BLaER1 (cell line): ENCODE results near the gene CLASP1.

ENCODE experiments used
- H3K27ac ChIP-seq: shearing (Covaris generic); formaldehyde crosslinking; 2 replicates; pipeline ENCODE4 v1.8.1; 2022
- H3K27me3 ChIP-seq: shearing (Covaris generic); formaldehyde crosslinking; 2 replicates; pipeline ENCODE4 v1.8.1; 2022
- H3K36me3 ChIP-seq: shearing (Covaris generic); formaldehyde crosslinking; 2 replicates; pipeline ENCODE4 v1.8.1; 2022
- H3K4me1 ChIP-seq: shearing (Covaris generic); formaldehyde crosslinking; 2 replicates; pipeline ENCODE4 v1.8.1; 2022
- H3K4me2 ChIP-seq: shearing (Covaris generic); formaldehyde crosslinking; 2 replicates; pipeline ENCODE4 v1.8.1; 2022
- H3K4me3 ChIP-seq: shearing (Covaris generic); formaldehyde crosslinking; 2 replicates; pipeline ENCODE4 v1.8.1; 2022
- H3K9ac ChIP-seq: shearing (Covaris generic); formaldehyde crosslinking; 2 replicates; pipeline ENCODE4 v1.8.1; 2022
- H3K9me3 ChIP-seq: shearing (Covaris generic); formaldehyde crosslinking; 2 replicates; pipeline ENCODE4 v1.8.1; 2022
- H4K20me1 ChIP-seq: shearing (Covaris generic); formaldehyde crosslinking; 2 replicates; pipeline ENCODE4 v1.8.1; 2022
- Cebpa-rat ChIP-seq: shearing (Covaris generic); IDR thresholded peaks from 2 replicates; pipeline ENCODE4 v1.8.1; 2022

The CLASP1 gene

DNA sequence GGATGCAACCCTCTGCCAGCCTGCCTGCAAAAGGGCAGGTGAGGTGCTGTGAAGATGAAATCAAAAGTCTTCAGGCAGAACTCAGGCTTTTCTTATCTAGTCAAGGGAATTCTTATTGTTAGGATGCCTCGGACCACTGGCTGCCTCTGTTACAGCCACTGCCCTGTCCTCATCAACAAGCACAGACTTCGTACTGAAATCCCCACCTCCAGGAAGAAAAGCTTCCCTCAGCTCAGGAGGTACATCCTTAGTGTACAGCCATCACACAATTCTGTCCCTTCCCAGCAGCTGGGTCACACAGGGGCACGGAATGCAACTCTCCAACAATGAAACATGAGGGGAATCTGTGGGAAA is 128.6 kb downstream of the CLASP1 start:
- no peak overlapping the region for H3K4me3 ChIP-seq
- peaks cover 27% of the 10 kb centered on the region for H4K20me1 ChIP-seq
- no peaks in the 10 kb centered on the region for H3K9me3 ChIP-seq
- TF ChIP-seq Cebpa-rat, result no peak
- H3K4me1 ChIP-seq, result no peaks in the 10 kb centered on the region
- peaks cover 99% of the 10 kb centered on the region for H3K36me3 ChIP-seq
- H3K4me2 ChIP-seq, result no peak overlapping the region
- H3K27me3 ChIP-seq, result no peaks in the 10 kb centered on the region
- no peak overlapping the region for H3K27ac ChIP-seq
- no peak overlapping the region for H3K9ac ChIP-seq

DNA sequence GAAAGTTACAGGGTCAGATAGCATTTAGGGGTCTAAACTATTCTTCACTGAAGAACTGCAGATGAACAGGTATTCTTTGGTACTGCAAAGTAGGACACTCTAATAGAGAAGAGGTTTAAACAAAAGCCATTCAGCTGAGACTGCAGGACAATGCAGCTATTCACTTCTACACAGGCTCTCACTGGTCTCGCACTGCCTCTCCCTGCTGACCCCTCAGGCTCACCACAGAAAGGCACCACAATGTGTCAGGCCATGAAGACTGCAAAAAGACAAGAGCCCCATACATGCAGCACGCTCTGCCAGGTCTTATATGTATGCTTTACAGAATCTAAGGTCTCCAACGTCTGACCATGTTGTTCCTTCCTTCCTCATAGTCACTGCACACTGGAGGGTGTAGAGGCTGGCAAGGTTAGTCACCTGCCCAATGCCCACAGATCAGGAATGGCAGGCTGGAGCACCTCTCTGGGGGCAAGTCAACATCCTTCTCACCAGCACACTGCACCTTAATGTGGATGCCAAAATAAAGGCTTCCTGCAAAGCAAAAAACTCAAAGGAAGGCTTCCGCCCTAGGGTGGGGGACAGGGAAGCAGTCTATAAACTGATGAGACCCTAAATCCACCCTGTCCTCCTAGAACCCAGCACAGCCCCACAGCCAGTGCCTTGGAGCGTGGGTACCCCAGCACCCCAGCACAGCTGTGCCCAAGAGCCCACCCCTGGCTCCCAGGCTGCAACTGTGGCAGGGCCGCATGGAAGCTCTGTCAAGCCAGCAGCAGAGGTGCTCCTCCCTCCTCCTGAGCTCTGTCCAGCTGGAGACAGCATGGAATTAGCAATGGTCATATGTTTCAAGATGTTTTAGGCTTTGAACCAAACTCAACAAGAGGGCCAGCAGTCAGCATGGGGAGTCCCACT is 129.3 kb downstream of the CLASP1 start:
- TF ChIP-seq Cebpa-rat, result no peak
- Histone ChIP-seq H3K27ac (no peak overlapping the region), H3K36me3 (peaks cover 98% of the 10 kb centered on the region), H3K4me1 (no peaks in the 10 kb centered on the region), H3K4me3 (no peak overlapping the region), H3K27me3 (no peaks in the 10 kb centered on the region), H4K20me1 (peaks cover 21% of the 10 kb centered on the region; the same call in 1 of the 2 replicates), H3K9ac (no peak overlapping the region), H3K9me3 (no peaks in the 10 kb centered on the region), H3K4me2 (no peak overlapping the region)

DNA sequence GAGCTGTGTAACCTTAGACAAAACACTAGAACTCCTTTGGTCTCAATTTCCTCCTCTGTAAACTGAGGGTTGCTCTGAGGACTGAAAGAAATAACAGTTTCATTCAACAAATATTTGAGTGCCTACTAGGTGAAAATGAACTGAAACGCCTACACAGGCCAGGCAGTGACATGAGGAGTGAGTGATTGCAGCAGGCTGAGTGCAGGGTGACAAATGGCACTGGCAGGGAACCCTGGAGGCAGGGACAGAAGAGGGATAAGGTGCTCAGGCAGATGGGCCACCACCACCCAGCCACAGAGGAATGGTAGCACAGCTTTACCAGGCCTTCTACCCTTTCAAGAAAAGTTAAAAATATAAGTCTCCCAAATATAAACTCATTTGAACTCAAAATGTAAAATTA is 130.1 kb downstream of the CLASP1 start:
- H3K9me3 ChIP-seq, result no peaks in the 10 kb centered on the region
- H3K4me2 ChIP-seq, result no peak overlapping the region
- no peaks in the 10 kb centered on the region for H3K4me1 ChIP-seq
- H3K4me3 ChIP-seq, result no peak overlapping the region
- no peak overlapping the region for H3K27ac ChIP-seq
- no peaks in the 10 kb centered on the region for H3K27me3 ChIP-seq
- no peak overlapping the region for H3K9ac ChIP-seq
- H3K36me3 ChIP-seq, result peaks cover 98% of the 10 kb centered on the region
- no peak for TF ChIP-seq Cebpa-rat
- peaks cover 25% of the 10 kb centered on the region; the same call in 1 of the 2 replicates for H4K20me1 ChIP-seq

DNA sequence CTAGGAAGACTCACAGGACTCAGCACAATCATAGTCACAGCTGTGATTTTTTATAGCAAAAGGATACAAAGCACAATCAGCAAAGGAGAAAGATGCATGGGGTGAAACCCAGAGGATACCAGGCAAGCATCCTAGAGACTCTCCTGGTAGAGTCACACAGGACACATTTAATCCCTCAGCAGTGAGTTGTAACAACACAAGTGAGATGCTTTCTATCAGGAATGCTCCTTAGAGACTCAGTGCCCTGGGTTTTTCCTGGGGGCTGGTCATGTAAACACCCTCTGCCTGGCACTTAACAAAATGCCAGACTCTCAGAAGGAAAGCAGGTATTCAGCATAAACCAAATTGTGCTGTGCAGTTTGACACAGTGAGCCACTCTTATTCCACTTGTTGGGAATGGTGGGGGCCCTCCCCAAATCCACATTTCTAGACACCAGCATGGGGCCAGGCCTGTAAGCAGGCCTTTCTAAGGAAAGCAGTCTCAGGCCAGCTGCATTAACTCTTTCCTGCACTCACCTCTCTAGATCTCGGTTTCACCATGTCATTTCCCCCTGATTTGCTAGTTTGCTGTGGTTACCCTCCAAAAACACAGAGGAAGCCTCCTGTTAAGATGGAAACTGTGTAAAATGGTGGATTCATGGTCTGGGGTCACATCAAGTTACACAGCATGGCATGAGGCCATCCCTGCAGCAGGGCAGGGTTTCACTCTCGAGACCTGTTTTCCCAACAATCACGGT is 135.5 kb downstream of the CLASP1 start:
- Histone ChIP-seq H4K20me1 (peaks cover 20% of the 10 kb centered on the region; the same call in 1 of the 2 replicates), H3K27ac (no peak overlapping the region), H3K4me2 (no peak overlapping the region), H3K4me1 (no peaks in the 10 kb centered on the region), H3K36me3 (peaks cover 83% of the 10 kb centered on the region), H3K27me3 (no peaks in the 10 kb centered on the region), H3K4me3 (no peak overlapping the region), H3K9ac (no peak overlapping the region), H3K9me3 (peaks cover 9% of the 10 kb centered on the region)
- no peak for TF ChIP-seq Cebpa-rat

GRCh38 chr2:121510857-121511256 is 138.4 kb downstream of the CLASP1 start:
- Histone ChIP-seq H3K4me1 (no peaks in the 10 kb centered on the region), H3K27me3 (no peaks in the 10 kb centered on the region), H3K27ac (no peak overlapping the region), H3K4me3 (no peak overlapping the region), H3K9me3 (peaks cover 13% of the 10 kb centered on the region), H3K9ac (no peak overlapping the region), H3K4me2 (no peak overlapping the region), H4K20me1 (peaks cover 28% of the 10 kb centered on the region; the same call in 1 of the 2 replicates), H3K36me3 (peaks cover 67% of the 10 kb centered on the region)
- no peak for TF ChIP-seq Cebpa-rat

GRCh38 chr2:121506621-121507020 is 142.6 kb downstream of the CLASP1 start:
- Histone ChIP-seq H3K27ac (no peak overlapping the region), H3K9ac (no peak overlapping the region), H4K20me1 (peaks cover 23% of the 10 kb centered on the region; the same call in 1 of the 2 replicates), H3K36me3 (peaks cover 75% of the 10 kb centered on the region), H3K27me3 (no peaks in the 10 kb centered on the region), H3K4me2 (no peak overlapping the region), H3K4me3 (no peak overlapping the region), H3K9me3 (peaks cover 13% of the 10 kb centered on the region), H3K4me1 (no peaks in the 10 kb centered on the region)
- no peak for TF ChIP-seq Cebpa-rat

GRCh38 chr2:121505986-121506586 is 143.2 kb downstream of the CLASP1 start:
- Histone ChIP-seq H3K4me2 (no peak overlapping the region), H3K27ac (no peak overlapping the region), H3K9ac (no peak overlapping the region), H4K20me1 (peaks cover 23% of the 10 kb centered on the region; the same call in 1 of the 2 replicates), H3K4me3 (no peak overlapping the region), H3K4me1 (no peaks in the 10 kb centered on the region), H3K27me3 (no peaks in the 10 kb centered on the region), H3K9me3 (peaks cover 13% of the 10 kb centered on the region), H3K36me3 (peaks cover 75% of the 10 kb centered on the region)
- TF ChIP-seq Cebpa-rat, result no peak

DNA sequence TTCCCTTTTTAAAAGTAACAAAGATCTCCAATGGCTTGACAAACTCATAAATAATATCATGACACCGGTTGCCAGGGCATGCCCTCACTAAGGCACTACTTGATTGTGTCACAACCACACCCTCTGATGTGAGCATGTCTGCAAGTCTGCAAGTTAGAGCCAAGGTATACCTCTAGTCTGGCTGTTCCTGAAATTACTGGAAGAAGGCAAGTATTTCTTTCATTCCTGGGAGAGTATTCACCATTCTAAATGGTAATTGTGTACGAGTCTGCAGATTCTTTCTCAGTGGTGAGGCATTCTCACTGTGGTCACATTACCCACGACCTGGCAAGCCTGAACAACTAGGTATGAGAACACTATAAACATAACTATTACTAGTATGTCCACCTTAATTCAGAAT is 144.3 kb downstream of the CLASP1 start:
- Histone ChIP-seq H3K27me3 (no peaks in the 10 kb centered on the region), H3K27ac (no peak overlapping the region), H3K9ac (no peak overlapping the region), H3K4me3 (no peak overlapping the region), H3K9me3 (peaks cover 16% of the 10 kb centered on the region), H4K20me1 (peaks cover 23% of the 10 kb centered on the region; the same call in 1 of the 2 replicates), H3K4me2 (no peak overlapping the region), H3K4me1 (no peaks in the 10 kb centered on the region), H3K36me3 (peaks cover 74% of the 10 kb centered on the region)
- TF ChIP-seq Cebpa-rat, result no peak

- TF ChIP-seq Cebpa-rat, result no peak
- Histone ChIP-seq H3K9ac (no peak overlapping the region), H4K20me1 (peaks cover 23% of the 10 kb centered on the region; the same call in 1 of the 2 replicates), H3K9me3 (peaks cover 12% of the 10 kb centered on the region), H3K4me2 (no peak overlapping the region), H3K27me3 (no peaks in the 10 kb centered on the region), H3K4me1 (no peaks in the 10 kb centered on the region), H3K27ac (no peak overlapping the region), H3K4me3 (no peak overlapping the region), H3K36me3 (peaks cover 75% of the 10 kb centered on the region)
These were observed 144.9 kb downstream of the CLASP1 start for GRCh38 chr2:121504316-121504715.
